ENCODE data around the gene HADHA.

- TF ChIP-seq CTCF (IDR thresholded peaks at IDR 0.05 in 2 of 3, conservative IDR thresholded peaks at IDR 0.05 in 1 of 3; ENCODE audit: borderline replicate concordance in 1 of 3, insufficient read depth in 1 of 3, low read depth in 2 of 3, low read length in 2 of 3): no peak
- no peak for TF ChIP-seq SIN3A (IDR thresholded peaks at IDR 0.05; ENCODE audit: low read depth)
- no peak for TF ChIP-seq ZBTB33 (IDR thresholded peaks at IDR 0.05; ENCODE audit: extremely low read depth, insufficient replicate concordance, low read length)
- TF ChIP-seq FOSL1 (IDR thresholded peaks at IDR 0.05; ENCODE audit: low read depth): no peak
- no peak for TF ChIP-seq EZH2phosphoT487 (IDR thresholded peaks at IDR 0.05; ENCODE audit: borderline replicate concordance)
- TF ChIP-seq SP1 (IDR thresholded peaks at IDR 0.05; ENCODE audit: low read depth): no peak
- no peak for TF ChIP-seq ATF3 (IDR thresholded peaks at IDR 0.05)
- TF ChIP-seq MAX (IDR thresholded peaks at IDR 0.05): no peak
Measured at GRCh38 chr2:26251893-26252292, 7.5 kb upstream of the HADHA start.

Data from HCT116 (cell line).